Measurements from ENCODE around the gene TMEM163. TPM values are rescaled to one million over a fixed set of nuclear protein-coding genes. Genes with fewer than 3 reads are reported as not detected.

Gene TMEM163
- not detected in 2 replicates for total RNA-seq

- DNase-seq (ENCODE audit: low read depth): no peak
- no peak for TF ChIP-seq CTCF (IDR thresholded peaks at IDR 0.05; ENCODE audit: insufficient read depth, low read depth, low read length)
- H3K4me3 ChIP-seq (ENCODE audit: low read depth, low read length): peak within 1 kb of the TSS; percentile 10
These were observed at the start of gene TMEM163 for GRCh38 chr2:134718817-134719814. Gene TMEM163 (minus strand): TSS chr2:134719000.

DNA sequence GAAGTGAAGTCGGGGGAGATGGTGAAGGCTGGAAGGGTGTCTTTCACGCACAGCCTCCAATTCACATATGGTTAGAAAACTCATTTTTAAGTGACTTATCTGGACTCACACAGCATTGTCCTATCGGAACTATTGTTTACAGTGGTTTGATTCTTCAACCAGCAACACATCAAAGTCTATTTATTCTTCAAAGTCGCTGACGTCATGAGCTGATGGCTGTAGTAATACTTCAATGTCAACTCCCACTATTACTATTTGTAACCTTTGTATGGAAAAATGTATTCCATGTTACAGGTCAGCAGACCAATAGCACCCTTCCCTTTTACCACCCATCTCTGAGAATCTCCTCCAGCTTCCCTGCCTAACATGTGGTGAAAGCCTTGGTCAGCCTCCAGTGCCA, 47.8 kb upstream of the TMEM163 start:
- no peak overlapping the region for H3K4me3 ChIP-seq (ENCODE audit: low read depth, low read length)
- no peak for DNase-seq (ENCODE audit: low read depth)
- no peak for TF ChIP-seq CTCF (IDR thresholded peaks at IDR 0.05; ENCODE audit: insufficient read depth, low read depth, low read length)

DNA sequence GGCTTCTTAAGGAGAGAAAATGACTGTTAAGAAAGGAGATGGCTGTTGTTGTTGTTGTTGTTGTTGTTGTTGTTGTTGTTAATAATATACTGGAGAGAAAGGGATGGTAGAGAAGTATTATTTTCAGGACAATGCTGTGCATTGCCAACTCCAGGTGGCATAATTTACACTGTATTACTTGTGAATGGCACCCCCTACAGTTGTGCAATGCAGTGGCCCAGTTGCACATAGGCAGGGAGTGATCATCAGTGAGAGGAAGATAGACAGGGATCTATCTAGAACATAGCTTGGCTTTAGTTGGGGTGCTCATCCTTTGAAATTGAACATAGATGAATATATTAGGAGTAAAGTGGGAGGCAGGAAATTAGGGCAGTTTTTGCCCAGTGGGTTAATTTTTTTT, 47.2 kb upstream of the TMEM163 start:
- no peak for DNase-seq (ENCODE audit: low read depth)
- H3K4me3 ChIP-seq (ENCODE audit: low read depth, low read length): no peak overlapping the region
- no peak for TF ChIP-seq CTCF (IDR thresholded peaks at IDR 0.05; ENCODE audit: insufficient read depth, low read depth, low read length)

DNA sequence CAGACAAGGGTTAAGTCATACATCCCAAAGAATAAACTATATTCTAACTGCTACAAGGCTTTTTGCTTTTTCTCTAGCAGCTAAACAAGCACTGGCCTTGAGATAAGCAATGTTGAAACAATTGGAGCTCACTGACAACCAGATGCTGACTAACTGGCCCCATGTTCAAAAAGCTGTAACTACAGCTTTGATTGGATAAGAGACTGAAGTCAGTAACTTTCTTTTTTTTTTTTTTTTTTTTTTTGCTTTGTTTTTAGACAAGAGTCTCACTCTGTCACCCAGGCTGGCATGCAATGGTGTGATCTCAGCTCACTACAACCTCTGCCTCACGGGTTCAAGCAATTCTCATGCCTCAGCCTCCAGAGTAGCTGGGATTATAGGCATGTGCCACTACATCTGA, 45.4 kb upstream of the TMEM163 start:
- H3K4me3 ChIP-seq (ENCODE audit: low read depth, low read length): no peak overlapping the region
- TF ChIP-seq CTCF (IDR thresholded peaks at IDR 0.05; ENCODE audit: insufficient read depth, low read depth, low read length): no peak
- DNase-seq (ENCODE audit: low read depth): no peak

DNA sequence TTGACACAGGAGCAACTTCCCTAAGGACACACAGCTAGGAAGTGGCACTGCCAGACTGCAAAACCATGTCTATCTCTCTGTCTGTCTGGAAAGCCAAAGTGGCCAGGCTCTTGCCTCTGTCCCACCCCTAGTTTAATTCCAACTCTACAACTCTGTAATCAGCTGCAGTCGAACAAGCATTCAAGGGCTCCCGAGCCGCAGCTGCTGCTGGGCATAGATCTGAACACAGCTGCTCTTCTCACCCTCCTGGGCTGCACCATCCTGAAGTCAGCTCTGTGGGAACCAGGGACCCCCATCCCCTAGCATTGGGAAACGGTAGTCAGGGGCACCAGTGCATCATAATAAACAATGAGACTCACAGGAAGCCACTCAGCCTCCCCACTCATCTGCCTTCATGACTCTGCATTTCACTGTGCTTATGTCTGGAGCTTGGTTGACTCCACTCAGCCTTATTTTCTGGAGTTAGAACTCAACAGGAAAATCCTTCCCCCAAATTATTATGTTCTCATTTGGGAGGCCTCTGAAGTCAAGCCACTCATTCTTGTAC, 44.4 kb upstream of the TMEM163 start:
- no peak for TF ChIP-seq CTCF (IDR thresholded peaks at IDR 0.05; ENCODE audit: insufficient read depth, low read depth, low read length)
- H3K4me3 ChIP-seq (ENCODE audit: low read depth, low read length): no peak overlapping the region
- no peak for DNase-seq (ENCODE audit: low read depth)

DNA sequence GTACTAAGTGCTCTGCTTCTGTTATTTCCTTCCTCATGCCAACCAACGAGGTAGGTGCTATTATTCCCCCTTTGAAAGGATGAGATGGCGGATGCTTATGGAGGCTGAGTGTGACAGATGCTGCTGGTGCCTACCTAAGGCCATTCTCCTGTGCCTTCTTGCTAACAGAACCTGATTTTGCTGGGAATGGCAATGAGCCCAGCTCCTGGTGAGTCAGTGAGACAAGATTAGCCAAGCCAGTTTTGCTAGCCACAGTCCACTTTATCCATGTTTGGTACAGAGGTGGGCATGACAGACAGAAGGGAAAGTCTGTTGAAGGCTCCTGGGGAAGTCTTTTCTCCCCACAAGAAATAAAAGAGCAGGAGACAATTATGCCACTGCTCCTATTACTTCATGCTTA, 43.7 kb upstream of the TMEM163 start:
- no peak overlapping the region for H3K4me3 ChIP-seq (ENCODE audit: low read depth, low read length)
- TF ChIP-seq CTCF (IDR thresholded peaks at IDR 0.05; ENCODE audit: insufficient read depth, low read depth, low read length): no peak
- DNase-seq (ENCODE audit: low read depth): no peak
